ENCODE results near the gene IL23R.
"Not testable (repeated sequence)": the region's sequence is repeated elsewhere in the genome, so short reads cannot be mapped to it uniquely, and the experiment has no call there.

The IL23R gene

GRCh38 chr1:67144696-67145095 lies 21.6 kb upstream of the IL23R start:
- Histone ChIP-seq H3K27ac (no peak overlapping the region), H3K4me3 (no peak overlapping the region), H3K36me3 (ENCODE audit: insufficient read depth, low read length) (no peaks in the 10 kb centered on the region), H3K9me3 (ENCODE audit: low read depth, low read length) (no peaks in the 10 kb centered on the region), H3K9ac (ENCODE audit: insufficient read length) (no peak overlapping the region)
- TF ChIP-seq EZH2 (IDR thresholded peaks at IDR 0.05) (no peak), POLR2AphosphoS5 (IDR thresholded peaks at IDR 0.05; ENCODE audit: borderline replicate concordance, low read depth, low read length) (no peak), FOXP2 (optimal IDR thresholded peaks at IDR 0.05; ENCODE audit: control extremely low read depth, extremely low read length, insufficient read depth) (no peak)
- no peak for DNase-seq (ENCODE audit: low read depth, low spot score)

DNA sequence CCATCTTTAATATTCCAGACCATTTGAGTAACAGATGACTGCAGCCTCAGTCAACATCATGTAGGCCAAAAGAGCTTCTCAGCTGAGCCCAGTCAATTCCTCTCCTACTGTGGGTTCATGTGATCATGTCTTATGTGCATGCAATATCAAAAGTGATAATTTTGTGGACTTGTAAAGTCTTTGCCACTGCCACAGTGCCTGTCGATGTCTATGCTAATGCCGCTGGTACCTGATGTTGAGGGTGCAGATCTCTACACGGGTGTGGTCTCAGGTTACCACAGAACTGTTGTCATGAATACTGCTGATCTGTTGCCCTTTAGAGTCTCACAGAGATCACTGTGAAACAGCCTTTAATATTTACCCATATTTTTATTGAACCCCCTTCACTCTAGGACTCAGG lies 20.2 kb upstream of the IL23R start:
- H3K4me3 ChIP-seq = no peak overlapping the region
- no peak overlapping the region for H3K27ac ChIP-seq
- H3K36me3 ChIP-seq (ENCODE audit: insufficient read depth, low read length) = no peaks in the 10 kb centered on the region
- H3K9me3 ChIP-seq (ENCODE audit: low read depth, low read length) = no peaks in the 10 kb centered on the region
- no peak for TF ChIP-seq POLR2AphosphoS5 (IDR thresholded peaks at IDR 0.05; ENCODE audit: borderline replicate concordance, low read depth, low read length)
- no peak for TF ChIP-seq EZH2 (IDR thresholded peaks at IDR 0.05)
- TF ChIP-seq FOXP2 (optimal IDR thresholded peaks at IDR 0.05; ENCODE audit: control extremely low read depth, extremely low read length, insufficient read depth) = no peak
- H3K9ac ChIP-seq (ENCODE audit: insufficient read length) = no peak overlapping the region
- DNase-seq (ENCODE audit: low read depth, low spot score) = no peak

DNA sequence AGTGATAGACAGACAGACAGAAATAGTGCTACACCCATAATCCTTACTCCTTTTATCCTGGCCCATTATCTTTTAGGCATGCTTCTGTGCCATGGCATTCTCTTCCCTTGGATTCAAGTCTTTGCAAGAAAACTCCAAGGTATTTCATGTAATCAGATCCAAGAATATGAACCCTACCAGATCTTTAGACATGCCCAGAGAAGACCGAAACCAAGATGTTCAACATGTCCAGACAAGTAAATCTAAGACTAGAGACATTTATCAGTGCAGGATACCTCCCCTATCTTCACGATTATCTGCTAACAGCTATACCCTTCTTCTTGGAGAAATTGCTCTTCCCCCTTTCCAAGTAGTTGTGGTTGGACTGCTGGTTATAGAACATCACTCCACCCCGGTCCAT lies 19.7 kb upstream of the IL23R start:
- TF ChIP-seq EZH2 (IDR thresholded peaks at IDR 0.05) (no peak), FOXP2 (optimal IDR thresholded peaks at IDR 0.05; ENCODE audit: control extremely low read depth, extremely low read length, insufficient read depth) (no peak), POLR2AphosphoS5 (IDR thresholded peaks at IDR 0.05; ENCODE audit: borderline replicate concordance, low read depth, low read length) (no peak)
- Histone ChIP-seq H3K36me3 (ENCODE audit: insufficient read depth, low read length) (no peaks in the 10 kb centered on the region), H3K4me3 (no peak overlapping the region), H3K9ac (ENCODE audit: insufficient read length) (no peak overlapping the region), H3K9me3 (ENCODE audit: low read depth, low read length) (no peaks in the 10 kb centered on the region), H3K27ac (no peak overlapping the region)
- DNase-seq (ENCODE audit: low read depth, low spot score) = no peak

DNA sequence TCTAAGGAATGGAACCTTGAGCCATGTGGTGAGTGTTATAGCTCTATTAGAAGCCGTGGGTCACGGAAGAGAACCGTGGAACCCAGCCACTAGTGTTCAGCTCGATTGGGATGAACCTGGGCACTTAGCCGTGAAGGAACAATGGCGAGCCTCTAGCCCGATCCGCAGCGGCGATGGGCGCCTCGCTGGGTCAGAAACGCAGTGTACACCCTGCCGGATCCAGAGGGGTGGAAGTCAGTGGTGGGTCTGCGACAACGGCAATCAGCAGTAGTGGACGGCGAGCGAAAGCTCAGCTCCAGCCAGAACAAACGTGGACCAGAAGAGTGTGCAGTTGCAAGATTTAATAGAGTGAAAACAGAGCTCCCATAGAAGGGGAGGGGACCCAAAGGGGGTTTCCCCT lies 18.3 kb upstream of the IL23R start:
- H3K9me3 ChIP-seq (ENCODE audit: low read depth, low read length); H3K27ac ChIP-seq; H3K9ac ChIP-seq (ENCODE audit: insufficient read length); DNase-seq (ENCODE audit: low read depth, low spot score); H3K4me3 ChIP-seq; H3K36me3 ChIP-seq (ENCODE audit: insufficient read depth, low read length): not testable (repeated sequence)

DNA sequence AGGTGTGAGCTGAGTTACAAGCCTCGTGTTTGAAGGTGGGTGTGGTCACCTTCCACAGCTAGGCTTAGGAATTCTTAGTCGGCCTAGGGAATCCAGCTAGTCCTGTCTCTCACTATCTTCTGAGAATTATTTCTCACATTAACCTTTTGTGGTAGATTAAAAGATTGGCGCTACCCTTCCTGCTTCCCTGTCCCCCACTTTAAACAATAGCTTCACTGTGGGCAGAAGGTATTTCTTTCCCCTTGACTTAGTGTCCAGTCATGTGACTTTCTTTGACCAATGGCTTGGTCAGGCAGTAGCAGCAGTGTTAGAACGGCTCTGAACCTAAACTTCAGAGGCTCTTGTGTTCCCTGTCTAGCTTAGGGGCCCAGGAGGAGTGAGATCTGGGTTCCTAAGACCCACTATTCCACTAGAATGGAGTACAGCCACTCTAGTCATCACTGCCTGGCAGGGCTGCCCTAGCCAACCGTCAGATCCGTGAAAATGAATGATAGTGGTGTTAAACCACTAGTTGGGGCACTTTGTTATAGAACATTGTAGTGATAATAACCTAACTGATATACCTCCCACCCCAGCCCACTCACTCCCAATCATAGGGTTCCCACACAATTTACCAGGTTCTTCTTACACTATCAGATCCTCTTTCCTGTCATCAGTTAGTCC lies 17.6 kb upstream of the IL23R start:
- TF ChIP-seq FOXP2 (optimal IDR thresholded peaks at IDR 0.05; ENCODE audit: control extremely low read depth, extremely low read length, insufficient read depth) = no peak
- no peak for TF ChIP-seq POLR2AphosphoS5 (IDR thresholded peaks at IDR 0.05; ENCODE audit: borderline replicate concordance, low read depth, low read length)
- no peak for TF ChIP-seq EZH2 (IDR thresholded peaks at IDR 0.05)
- no peak overlapping the region for H3K27ac ChIP-seq
- no peak overlapping the region for H3K4me3 ChIP-seq
- H3K36me3 ChIP-seq (ENCODE audit: insufficient read depth, low read length) = no peaks in the 10 kb centered on the region
- no peak for DNase-seq (ENCODE audit: low read depth, low spot score)
- H3K9ac ChIP-seq (ENCODE audit: insufficient read length) = no peak overlapping the region
- H3K9me3 ChIP-seq (ENCODE audit: low read depth, low read length) = no peaks in the 10 kb centered on the region

GRCh38 chr1:67149179-67149770 lies 17.0 kb upstream of the IL23R start:
- Histone ChIP-seq H3K4me3 (no peak overlapping the region), H3K9ac (ENCODE audit: insufficient read length) (no peak overlapping the region)

DNA sequence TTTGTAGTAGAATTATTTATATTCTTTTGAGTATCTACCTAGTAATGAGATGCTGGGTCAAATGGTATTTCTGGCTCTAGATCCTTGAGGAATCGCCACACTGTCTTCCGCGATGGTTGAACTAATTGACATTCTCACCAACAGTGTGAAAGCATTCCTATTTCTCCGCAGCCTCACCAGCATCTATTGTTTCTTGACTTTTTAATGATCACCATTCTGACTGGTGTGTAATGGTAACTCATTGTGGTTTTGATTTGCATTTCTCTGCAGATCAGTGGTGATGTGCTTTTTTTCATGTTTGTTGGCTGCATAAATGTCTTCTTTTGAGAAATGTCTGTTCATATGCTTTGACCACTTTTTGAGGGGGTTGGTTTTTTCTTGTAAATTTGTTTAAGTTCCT lies 15.3 kb upstream of the IL23R start:
- Histone ChIP-seq H3K4me3 (no peak overlapping the region), H3K9me3 (ENCODE audit: low read depth, low read length) (no peaks in the 10 kb centered on the region), H3K27ac (no peak overlapping the region), H3K36me3 (ENCODE audit: insufficient read depth, low read length) (no peaks in the 10 kb centered on the region), H3K9ac (ENCODE audit: insufficient read length) (no peak overlapping the region)
- no peak for DNase-seq (ENCODE audit: low read depth, low spot score)
- TF ChIP-seq FOXP2 (optimal IDR thresholded peaks at IDR 0.05; ENCODE audit: control extremely low read depth, extremely low read length, insufficient read depth) (no peak), EZH2 (IDR thresholded peaks at IDR 0.05) (no peak), POLR2AphosphoS5 (IDR thresholded peaks at IDR 0.05; ENCODE audit: borderline replicate concordance, low read depth, low read length) (no peak)

More at GRCh38 chr1:67149179-67149770, 17.0 kb upstream of the IL23R start:
- TF ChIP-seq POLR2AphosphoS5 (IDR thresholded peaks at IDR 0.05; ENCODE audit: borderline replicate concordance, low read depth, low read length) = no peak
- H3K27ac ChIP-seq = no peak overlapping the region
- H3K36me3 ChIP-seq (ENCODE audit: insufficient read depth, low read length) = no peaks in the 10 kb centered on the region
- no peaks in the 10 kb centered on the region for H3K9me3 ChIP-seq (ENCODE audit: low read depth, low read length)
- peak; percentile 37 for DNase-seq (ENCODE audit: low read depth, low spot score)

DNA sequence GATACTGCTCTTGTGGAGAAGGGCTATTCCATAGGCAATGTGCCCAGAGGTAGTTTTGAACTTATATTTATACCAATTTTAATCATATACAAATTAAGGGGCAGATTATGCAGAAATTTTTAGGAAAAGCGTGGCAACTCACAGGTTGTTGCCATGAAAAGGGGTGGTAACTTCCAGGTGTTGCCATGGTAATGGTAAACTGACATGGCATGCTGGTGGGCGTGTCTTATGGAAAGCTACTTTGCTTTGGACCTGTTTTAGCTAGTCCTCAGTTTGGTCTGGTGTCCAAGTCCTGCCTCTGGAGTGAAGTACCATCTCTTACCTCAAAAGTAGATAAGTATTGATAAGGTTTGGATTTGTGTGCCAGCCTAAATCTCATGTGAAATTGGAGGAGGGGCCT lies 7.9 kb upstream of the IL23R start:
- DNase-seq (ENCODE audit: low read depth, low spot score) = no peak
- Histone ChIP-seq H3K4me3 (no peak overlapping the region), H3K27ac (no peak overlapping the region), H3K9ac (ENCODE audit: insufficient read length) (no peak overlapping the region), H3K9me3 (ENCODE audit: low read depth, low read length) (no peaks in the 10 kb centered on the region), H3K36me3 (ENCODE audit: insufficient read depth, low read length) (no peaks in the 10 kb centered on the region)
- TF ChIP-seq POLR2AphosphoS5 (IDR thresholded peaks at IDR 0.05; ENCODE audit: borderline replicate concordance, low read depth, low read length) (no peak), EZH2 (IDR thresholded peaks at IDR 0.05) (no peak), FOXP2 (optimal IDR thresholded peaks at IDR 0.05; ENCODE audit: control extremely low read depth, extremely low read length, insufficient read depth) (no peak)

GRCh38 chr1:67159233-67159632 lies 7.0 kb upstream of the IL23R start:
- Histone ChIP-seq H3K9me3 (ENCODE audit: low read depth, low read length) (no peaks in the 10 kb centered on the region), H3K4me3 (no peak overlapping the region), H3K27ac (no peak overlapping the region), H3K36me3 (ENCODE audit: insufficient read depth, low read length) (no peaks in the 10 kb centered on the region), H3K9ac (ENCODE audit: insufficient read length) (no peak overlapping the region)
- TF ChIP-seq EZH2 (IDR thresholded peaks at IDR 0.05) (no peak), POLR2AphosphoS5 (IDR thresholded peaks at IDR 0.05; ENCODE audit: borderline replicate concordance, low read depth, low read length) (no peak), FOXP2 (optimal IDR thresholded peaks at IDR 0.05; ENCODE audit: control extremely low read depth, extremely low read length, insufficient read depth) (no peak)
- no peak for DNase-seq (ENCODE audit: low read depth, low spot score)
